GM19467 (cell line): Measurements from ENCODE around the gene NOP16.

Experiments
- ATAC-seq: cut with Tn5 transposase; IDR thresholded peaks from one replicate; pipeline ENCODE4 v1.9.1; 2021; ENCODE audit warnings: mild to moderate bottlenecking, moderate library complexity; ENCODE audit not compliant: unreplicated experiment

The NOP16 gene, protein sequence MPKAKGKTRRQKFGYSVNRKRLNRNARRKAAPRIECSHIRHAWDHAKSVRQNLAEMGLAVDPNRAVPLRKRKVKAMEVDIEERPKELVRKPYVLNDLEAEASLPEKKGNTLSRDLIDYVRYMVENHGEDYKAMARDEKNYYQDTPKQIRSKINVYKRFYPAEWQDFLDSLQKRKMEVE

DNA sequence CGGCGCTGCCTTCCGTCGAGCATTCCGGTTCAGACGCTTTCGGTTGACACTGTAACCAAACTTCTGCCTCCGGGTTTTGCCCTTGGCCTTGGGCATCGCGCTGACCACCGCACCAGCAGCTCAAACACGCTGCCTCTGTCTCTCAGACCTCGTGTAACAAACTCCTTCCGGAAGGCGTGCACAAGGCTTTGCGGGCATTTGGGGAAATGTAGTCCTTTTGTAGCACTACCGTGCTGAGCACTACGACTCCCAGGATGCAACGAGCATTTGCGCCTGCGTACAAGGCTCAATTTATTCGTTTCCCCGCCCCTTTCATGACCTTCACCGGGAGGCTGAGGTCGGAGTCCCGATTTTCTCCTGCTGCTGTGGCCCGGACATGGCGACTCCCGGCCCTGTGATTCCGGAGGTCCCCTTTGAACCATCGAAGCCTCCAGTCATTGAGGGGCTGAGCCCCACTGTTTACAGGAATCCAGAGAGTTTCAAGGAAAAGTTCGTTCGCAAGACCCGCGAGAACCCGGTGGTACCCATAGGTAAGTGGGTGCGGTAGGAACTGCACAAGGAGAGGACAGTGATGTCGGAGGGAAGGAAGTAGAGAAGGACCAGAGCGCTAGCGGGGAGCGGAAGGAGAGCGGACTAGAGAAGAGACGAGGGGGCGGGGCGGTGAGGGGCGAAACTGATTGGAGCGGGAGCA is at the start of gene NOP16, which contains the start of gene HIGD2A:
Gene NOP16 (minus strand): TSS at position 155 of the 691 bp plus-strand sequence. CDS start 59 bp downstream, at position 96.
Gene HIGD2A (plus strand): TSS at position 308 of the 691 bp plus-strand sequence. CDS start 69 bp downstream, at position 377.
- ATAC-seq, result peak; percentile 83

DNA sequence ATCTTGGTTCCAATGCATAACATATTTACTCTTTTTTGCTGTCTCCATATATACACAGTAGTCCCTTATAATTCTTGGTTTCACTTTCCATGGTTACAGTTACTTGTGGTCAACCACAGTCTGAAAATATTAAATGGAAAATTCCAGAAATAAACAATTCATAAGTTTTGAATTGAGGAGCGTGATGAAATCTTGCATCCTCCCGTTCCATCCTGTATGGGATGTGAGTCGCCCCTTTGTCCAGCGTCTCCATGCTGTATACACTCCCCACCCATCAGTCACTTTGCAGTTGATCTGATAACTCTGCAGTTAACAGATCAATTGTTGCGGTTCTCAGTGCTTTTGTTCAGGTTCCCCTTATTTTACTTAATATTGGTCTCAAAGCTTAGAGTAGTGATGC is 48.3 kb upstream of the NOP16 start:
- no peak for ATAC-seq

DNA sequence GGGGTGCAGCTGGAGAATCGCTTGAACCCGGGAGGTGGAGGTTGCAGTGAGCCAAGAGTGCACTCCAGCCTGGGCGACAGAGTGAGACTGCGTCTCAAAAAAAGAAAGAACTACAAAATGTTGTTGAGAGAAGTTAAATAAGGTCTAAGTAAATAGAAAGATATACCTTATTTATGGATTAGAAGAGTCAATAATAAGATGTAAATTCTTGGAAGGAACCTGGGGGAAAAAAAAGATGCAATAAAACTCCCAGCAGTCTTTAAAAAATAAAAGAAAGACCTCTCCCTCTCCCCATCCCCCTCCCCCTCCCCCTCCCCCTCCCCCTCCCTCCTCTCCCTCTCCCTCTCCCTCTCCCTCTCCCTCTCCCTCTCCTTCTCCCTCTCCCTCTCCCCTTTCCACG is 44.3 kb upstream of the NOP16 start:
- no peak for ATAC-seq

DNA sequence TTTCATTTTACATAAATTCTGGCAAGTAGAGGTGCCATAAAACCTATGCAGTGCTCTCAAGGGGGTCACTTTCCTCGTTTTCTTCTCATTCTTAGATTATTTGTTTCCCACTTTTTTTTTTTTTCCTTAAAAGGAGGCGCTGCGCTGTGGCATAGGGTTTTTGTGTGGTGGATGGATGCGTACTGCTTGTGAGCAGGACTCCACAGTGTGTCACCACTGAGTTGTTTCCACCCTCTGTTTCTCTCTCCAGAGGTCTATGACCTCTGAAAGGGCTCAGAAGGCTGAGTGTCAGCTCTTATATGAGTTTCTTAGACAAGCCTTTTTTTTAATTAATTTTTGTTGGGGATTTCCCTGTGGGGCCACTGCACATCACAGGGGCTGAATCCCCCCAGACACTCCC is 41.6 kb upstream of the NOP16 start:
- ATAC-seq, result no peak

DNA sequence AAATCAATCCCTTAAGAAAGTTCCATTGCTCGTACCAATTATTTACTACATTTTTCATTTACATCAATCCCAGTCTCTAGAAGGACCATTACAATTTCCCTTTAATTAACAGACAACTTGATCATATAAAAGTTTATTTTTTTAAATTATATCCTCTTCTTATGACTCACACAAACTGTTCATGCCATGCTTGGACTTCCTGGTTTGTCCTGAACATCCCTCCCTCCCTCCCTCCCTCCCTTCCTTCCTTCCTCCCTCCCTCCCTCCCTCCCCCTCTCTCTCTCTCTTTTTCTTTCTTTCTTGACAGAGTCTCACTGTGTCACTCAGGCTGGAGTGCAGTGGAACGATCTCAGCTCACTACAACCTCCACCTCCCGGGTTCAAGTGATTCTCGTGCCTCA is 39.6 kb upstream of the NOP16 start:
- no peak for ATAC-seq

DNA sequence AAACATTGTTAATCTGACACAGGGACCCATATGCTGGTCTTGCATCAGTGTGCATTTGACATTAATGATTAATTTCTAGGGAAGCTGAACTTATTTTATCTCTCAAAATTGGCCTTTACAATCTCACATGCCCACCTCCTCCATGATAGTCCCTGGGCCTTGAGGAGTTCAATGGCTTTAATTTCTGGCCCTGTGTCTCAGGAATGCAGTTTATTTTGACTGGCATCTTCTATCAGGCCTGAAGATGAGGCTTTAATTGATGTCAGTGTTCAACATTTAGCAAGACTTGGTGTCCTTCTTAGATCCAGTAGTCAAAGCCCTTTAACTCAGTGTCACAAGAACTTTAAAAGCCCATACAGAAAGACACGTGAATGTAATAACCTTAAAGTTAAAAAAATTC is 38.5 kb upstream of the NOP16 start:
- ATAC-seq, result no peak

DNA sequence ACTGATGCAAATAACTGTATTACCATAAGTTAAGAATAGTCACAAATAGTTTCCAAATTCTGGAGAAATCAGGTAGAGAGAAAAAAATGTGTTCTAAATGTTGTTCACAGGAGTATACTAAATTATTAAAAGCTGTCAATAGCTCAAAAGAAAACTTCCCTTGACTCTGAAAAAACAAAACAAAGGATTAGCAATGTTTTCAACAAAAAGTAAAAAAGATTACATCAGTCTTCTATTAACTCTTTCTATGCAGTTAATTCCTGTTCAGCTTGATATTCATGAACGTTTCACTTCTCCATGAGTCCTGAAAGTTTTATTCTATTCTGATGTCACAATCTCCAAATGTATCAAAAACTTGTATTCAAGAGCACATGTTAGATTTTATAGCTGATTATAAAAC is 37.4 kb upstream of the NOP16 start:
- ATAC-seq, result no peak

DNA sequence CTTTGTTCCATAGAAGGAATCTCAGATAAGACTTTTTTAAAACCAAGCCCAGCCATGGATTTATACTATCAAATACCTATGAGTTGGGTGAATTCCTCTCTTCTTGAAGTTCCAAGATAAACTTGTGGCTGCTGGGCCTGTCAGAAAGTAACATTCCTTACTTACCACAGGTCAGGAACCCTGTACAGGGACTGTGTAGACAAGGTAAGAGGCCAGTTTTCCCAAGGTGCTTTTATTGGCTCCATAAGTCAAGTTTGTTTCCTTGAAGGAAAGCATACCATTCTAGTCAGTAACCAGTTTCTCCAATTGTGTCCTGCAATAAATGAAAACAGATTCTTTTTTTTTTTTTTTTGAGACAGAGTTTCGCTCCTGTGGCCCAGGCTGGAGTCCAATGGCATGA is 36.7 kb upstream of the NOP16 start:
- no peak for ATAC-seq

DNA sequence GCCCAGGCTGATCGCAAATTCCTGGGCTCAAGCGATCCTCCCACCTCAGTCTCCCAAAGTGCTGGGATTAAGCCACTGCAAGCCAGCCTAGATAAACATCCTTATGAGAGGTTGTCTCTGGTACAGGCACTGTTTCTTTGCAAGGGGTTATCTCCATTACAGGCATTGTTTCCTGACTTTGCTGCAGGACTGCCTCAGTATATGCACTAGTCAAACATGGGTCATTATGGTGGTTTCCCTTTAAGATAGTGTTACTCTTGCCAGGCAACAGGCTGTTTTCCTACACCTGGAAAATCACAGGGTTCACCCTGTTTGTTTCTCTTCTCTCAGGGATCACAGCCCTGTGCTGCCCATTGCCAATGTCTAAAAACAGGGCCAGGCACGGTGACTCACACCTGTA is 35.8 kb upstream of the NOP16 start:
- no peak for ATAC-seq

DNA sequence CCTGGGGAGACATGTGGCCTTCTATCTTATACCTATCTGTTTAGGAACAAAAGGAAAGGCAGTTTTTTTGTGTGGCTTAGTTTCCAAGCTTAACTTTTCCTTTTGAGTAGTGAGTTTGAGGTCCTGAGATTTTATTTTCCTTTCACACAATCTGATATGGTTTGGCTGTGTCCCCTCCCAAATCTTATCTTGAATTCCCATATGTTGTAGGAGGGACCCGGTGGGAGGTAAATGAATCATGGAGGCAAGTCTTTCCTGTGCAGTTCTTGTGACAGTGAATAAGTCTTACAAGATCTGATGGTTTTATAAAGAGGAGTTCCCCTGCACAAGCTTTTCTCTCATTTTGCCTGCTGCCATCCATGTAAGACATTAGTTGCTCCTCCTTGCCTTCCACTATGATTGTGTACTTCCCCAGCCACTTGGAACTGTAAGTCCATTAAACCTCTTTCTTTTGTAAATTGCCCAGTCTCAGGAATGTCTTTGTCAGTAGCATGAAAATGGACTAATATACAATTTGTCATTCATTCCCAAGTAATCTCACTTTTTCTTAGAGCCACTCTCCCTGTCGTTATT is 32.7 kb upstream of the NOP16 start:
- ATAC-seq, result no peak

DNA sequence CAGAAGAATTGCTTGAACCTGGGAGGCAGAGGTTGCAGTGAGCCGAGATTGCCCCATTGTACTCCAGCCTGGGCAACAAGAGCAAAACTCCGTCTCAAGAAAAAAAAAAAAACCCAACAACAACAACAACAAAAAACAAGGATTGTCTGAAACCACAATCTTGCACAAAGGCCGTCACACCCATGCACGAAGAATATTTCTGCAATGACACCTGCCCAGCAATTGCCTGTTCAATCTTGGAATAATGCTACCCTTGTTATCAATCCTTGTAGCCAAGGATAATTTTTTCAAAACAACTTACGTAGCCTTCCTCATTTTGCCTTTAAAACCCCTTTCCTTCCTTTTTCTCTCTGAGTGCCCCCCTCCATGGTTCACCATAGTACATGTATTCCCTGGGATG is 31.7 kb upstream of the NOP16 start:
- no peak for ATAC-seq

DNA sequence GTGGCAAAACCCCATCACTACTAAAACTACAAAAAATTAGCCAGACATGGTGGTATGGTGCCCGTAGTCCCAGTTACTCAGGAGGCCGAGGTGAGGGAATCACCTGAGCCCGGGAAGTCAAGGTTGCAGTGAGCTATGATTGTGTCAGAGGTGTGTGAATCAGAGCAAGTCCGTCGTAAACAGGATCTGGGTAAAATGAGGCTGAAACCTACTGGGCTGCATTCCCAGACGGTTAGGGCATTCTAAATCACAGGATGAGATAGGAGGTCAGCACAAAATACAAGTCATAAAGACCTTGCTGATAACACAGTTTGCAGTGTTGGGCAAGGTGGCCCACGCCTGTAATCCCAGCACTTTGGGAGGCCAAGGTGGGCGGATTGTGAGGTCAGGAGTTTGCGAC is 29.9 kb upstream of the NOP16 start:
- no peak for ATAC-seq

DNA sequence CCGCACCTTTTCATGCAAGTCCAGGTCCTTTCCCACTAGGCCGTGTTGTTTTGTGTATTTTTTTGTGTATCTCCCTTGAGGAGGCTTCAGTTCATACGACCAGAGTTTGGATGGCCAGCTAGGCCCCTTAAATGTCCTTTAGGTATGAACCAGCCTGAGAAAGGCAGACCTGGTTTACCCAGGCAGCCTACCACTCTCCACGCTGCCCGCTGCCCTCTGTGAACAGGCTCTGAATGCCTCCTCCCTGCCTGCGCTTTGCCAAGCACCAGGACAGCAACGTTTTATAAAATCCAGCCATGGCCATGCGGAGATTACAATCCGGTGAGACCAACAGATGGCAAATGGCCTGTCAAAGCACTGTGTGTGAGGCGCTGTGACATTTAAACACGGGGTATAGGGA is 28.6 kb upstream of the NOP16 start:
- ATAC-seq, result no peak

DNA sequence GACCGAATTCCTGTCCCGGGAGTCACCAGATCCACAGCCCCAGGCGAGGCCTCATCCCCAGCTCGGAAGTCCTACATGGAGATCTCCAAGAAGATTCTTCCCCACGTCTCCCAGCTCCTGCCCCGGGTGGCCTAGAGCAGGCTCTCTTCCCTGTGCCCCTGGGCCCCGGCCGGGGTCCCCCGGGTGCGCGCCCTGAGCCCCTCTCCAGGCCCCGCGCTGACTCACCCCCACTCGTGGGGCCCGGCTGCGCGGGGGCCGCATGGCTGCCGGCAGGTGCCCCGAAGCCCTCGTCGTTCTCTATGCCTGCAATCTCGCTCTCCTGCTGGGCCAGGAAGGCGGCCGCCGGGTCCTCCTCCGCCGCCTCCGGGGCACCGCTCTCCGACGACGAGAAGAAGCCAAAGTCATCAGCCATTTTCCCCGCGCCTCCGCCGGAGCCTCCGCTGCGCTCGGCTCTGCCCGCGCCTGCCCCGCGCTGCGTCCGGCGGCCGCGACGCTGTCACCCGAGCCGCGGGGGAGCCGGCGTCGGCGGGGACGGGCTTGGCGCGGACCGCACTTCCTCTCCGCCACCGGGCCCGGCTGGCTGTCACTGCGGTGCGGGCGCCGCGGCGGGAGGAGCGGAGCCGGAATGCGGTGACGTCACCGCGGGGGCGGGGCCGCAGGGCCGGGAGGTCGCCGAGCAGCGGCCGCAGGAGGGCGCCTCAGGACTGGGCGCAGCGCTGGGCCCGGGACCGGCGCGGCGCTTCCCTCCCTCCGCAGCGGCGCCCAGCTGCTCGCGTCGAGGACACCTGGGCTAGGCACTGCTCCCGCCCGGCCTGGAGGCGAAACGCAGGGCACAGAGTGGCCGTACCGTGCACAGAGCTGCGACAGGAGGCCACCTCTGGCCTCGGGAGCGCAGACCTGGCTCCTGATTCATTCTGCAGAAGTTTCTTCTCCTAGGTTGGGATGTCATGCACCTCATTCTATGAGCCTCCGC is 27.8 kb upstream of the NOP16 start, which contains the start of gene CLTB:
Gene CLTB (minus strand): TSS at position 588 of the 973 bp plus-strand sequence. CDS start 176 bp downstream, at position 412.
- ATAC-seq, result peak; percentile 89

DNA sequence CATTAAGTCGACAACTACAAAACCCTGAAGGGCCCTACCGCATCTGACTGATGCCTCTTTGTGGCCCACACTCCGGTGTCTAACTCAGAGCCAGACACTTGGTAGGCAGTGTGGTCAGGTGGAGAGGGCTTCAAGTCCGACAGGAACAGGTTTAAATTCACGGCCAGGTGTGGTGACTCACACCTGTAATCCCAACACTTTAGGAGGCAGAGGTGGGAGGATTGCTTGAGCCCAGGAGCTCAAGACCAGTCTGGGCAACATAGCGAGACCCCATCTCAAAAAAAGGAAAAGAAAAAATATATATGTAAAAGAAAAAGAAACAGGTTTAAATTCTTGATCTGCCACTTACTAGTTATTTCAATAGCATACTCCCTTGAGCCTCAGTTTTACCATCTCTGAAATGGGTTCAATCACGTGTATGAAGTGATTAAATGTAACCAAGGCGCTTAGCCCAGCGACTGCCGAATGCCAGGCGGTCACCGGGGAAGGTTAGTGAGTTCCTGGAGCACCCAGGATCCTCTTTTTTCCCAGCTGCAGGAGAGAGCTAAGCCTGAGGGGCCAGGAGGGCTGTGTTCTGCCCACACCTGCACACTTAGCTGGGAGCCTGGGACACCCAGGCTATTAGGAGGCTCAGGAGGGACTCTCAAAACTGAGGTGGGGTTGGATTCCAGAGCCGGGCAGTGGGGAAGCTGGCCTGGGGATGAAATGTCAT is 27.0 kb upstream of the NOP16 start:
- no peak for ATAC-seq

DNA sequence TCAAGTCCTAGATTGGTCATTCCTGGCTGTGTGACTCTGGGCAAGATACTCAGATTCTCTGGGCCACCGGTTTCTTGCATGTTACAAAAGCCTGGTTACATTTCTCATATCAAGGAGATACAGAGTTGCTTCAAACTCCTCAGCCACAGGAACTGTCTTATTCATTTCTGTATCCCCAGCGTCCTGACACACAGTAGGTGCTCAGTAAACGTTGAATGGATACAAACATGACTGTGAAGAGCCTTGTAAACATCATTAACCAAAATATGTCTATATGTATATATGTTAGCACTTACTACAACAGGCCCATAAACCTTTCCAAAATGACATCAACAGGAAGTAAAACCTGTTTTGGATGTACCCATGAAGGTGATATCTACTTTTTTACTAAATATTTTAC is 26.3 kb upstream of the NOP16 start:
- no peak for ATAC-seq

DNA sequence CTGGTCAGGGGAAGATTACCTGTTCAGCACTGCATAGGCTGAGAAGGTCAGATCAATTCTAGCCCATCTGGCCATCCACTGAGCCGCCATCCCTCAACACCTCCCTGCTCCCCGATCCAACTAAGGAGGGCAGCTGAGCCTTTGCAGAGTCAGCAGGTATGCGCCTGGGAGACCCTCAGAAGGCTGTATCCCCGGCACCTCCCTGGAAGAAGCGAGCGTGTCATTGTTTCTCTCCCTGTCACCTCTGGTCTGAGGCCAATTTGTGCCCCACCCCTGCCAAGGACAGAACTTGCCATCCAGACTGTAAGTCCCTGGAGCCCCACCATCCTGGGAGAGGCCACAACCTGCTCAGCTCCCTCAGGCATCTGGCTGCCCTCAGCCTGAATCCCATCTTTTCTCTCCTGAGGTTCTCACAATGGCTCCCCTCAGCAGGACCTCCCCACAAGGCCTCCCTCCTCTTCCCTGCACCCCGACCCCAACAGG is 25.4 kb upstream of the NOP16 start:
- ATAC-seq, result no peak

DNA sequence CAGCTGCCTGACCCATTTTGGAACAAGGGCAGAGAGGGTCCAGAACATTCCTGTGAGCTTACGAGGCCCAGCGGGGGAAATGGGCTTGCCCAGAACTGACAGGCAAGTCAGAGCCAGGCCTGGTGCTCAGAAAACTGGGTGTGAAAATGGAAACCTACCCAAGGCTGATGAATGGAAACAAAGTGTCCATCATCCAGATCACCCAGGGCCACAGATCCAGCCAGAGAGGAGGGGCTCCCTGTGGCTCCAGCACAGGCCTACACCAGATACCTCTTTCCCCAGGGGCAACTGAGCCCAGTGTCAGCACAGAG is 24.8 kb upstream of the NOP16 start:
- no peak for ATAC-seq

DNA sequence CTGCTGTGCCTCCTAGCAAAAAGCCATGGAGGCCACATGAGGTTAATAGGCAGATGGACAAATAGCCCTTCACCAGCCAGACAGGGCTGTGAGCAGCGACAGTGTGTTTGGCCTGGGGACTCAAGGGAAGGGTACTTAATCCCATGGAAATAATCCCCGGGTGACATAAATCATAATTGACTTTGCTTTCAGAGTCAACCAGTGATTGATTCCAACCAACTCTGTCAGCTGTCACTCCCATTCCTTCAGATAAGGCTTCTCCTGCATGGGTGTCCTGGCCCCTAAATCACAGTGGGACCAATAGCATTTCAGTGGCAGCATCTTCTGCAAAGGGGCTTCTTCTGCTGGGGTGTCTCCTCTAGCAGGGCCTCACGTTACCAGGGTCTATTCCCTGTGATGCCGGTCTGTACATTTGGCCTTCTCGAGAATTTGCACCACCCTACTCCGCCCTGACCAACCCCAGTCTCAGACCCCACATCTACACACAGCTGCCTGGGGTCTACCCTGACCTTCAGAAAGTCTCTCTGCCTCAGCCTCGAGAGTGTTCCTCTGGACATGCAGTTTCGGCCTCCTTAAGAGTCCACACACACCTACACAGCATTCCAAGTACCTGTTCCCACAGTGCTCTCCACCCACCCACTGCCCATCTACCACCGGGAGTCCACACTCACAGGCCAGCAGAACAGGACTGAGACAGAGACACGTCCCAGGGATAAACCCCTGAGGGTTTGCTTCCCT is 24.3 kb upstream of the NOP16 start:
- ATAC-seq, result no peak
